IPS-18a (cell line): ENCODE results near the gene PLD1.

Source experiments
- H3K27ac ChIP-seq: one replicate; pipeline ENCODE4 v1.5.1; 2013; ENCODE audit warnings: low read length
- H3K27me3 ChIP-seq: one replicate; pipeline ENCODE4 v1.6.1; 2013; ENCODE audit warnings: mild to moderate bottlenecking, low read length; ENCODE audit not compliant: control insufficient read depth, insufficient read depth
- H3K36me3 ChIP-seq: one replicate; pipeline ENCODE4 v1.6.1; 2013; ENCODE audit warnings: low read depth, low read length; ENCODE audit not compliant: control insufficient read depth
- H3K4me1 ChIP-seq: one replicate; pipeline ENCODE4 v1.6.1; 2013; ENCODE audit warnings: low read depth, low read length; ENCODE audit not compliant: control insufficient read depth
- H3K4me3 ChIP-seq: one replicate; pipeline ENCODE4 v1.5.1; 2013; ENCODE audit warnings: low read length
- H3K9ac ChIP-seq: one replicate; pipeline ENCODE4 v1.6.1; 2013; ENCODE audit warnings: mild to moderate bottlenecking, low read length, moderate library complexity
- H3K9me3 ChIP-seq: one replicate; pipeline ENCODE4 v1.6.1; 2013; ENCODE audit warnings: low read depth, low read length; ENCODE audit not compliant: control insufficient read depth

The PLD1 gene

DNA sequence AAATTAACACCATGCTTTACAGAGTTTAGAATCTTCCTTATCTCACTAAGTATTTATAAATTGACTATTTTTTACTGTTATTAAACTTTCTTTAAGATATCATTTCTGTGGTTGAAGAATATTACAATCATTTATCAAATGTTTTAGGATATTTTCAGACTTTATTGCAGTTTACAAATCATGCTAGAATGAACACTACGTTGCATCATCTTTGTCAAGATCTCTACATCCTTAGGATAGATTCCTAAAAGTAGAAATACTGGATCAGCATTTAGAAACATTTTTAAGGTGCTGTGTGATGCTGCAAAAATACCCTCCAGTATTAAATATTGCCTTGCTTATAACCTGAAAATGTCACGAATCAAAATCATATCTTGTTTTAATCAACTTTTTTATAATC is 2.5 kb upstream of the PLD1 start:
- H3K4me1 ChIP-seq = no peaks in the 10 kb centered on the region
- H3K9ac ChIP-seq = no peak overlapping the region
- peaks cover 37% of the 10 kb centered on the region for H3K27me3 ChIP-seq
- H3K9me3 ChIP-seq = no peaks in the 10 kb centered on the region
- H3K36me3 ChIP-seq = no peaks in the 10 kb centered on the region
- no peak overlapping the region for H3K4me3 ChIP-seq
- no peak overlapping the region for H3K27ac ChIP-seq

DNA sequence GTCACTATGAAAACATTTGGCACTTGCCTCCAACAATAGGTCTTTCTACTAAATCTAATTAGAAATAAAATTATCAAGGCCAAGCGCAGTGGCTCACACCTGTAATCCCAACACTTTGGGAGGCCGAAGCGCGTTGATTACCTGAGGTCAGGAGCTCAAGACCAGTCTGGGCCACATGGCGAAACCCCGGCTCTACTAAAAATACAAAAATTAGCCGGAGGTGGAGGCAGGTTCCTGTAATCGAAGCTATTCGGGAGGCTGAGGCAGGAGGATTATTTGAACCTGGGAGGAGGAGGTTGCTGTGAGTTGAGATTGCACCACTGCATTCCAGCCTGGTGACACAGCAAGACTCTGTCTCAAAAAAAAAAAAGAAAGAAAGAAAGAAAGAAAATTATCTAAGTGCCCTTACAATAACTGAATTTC is 1.6 kb upstream of the PLD1 start:
- H3K9me3 ChIP-seq = no peaks in the 10 kb centered on the region
- H3K4me1 ChIP-seq = no peaks in the 10 kb centered on the region
- no peak overlapping the region for H3K9ac ChIP-seq
- no peaks in the 10 kb centered on the region for H3K36me3 ChIP-seq
- peaks cover 37% of the 10 kb centered on the region for H3K27me3 ChIP-seq
- H3K27ac ChIP-seq = no peak overlapping the region
- H3K4me3 ChIP-seq = no peak overlapping the region

DNA sequence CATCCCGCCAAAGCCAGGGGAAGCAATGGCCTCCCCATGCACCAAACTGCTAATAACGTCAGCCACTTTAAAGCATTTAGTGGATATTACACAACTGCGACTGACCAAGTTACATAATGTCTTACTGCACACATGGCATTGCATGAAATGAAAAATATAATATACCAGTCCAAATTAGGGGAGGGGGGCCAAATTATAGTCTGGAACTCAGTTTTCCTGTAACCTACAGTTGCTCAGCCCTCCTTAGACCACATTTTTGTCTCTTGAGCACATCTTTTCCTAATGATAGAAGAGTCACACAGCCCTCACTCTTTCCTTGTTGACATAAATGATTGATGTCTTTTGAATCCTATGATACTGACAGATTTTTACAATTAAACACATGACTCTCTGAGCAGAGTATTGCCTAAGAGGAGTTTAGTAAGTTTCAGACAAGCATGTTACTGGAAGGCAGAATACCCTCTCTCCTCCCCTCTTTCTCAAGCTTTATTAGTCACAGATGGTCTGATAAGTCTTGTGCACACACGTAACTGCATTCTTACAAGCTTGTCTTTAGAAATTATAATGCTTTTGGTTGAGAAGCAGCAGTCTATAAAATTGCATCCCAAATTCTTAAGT is 1.1 kb upstream of the PLD1 start:
- peaks cover 37% of the 10 kb centered on the region for H3K27me3 ChIP-seq
- no peak overlapping the region for H3K4me3 ChIP-seq
- H3K36me3 ChIP-seq = no peaks in the 10 kb centered on the region
- no peak overlapping the region for H3K27ac ChIP-seq
- no peaks in the 10 kb centered on the region for H3K9me3 ChIP-seq
- no peak overlapping the region for H3K9ac ChIP-seq
- H3K4me1 ChIP-seq = no peaks in the 10 kb centered on the region

DNA sequence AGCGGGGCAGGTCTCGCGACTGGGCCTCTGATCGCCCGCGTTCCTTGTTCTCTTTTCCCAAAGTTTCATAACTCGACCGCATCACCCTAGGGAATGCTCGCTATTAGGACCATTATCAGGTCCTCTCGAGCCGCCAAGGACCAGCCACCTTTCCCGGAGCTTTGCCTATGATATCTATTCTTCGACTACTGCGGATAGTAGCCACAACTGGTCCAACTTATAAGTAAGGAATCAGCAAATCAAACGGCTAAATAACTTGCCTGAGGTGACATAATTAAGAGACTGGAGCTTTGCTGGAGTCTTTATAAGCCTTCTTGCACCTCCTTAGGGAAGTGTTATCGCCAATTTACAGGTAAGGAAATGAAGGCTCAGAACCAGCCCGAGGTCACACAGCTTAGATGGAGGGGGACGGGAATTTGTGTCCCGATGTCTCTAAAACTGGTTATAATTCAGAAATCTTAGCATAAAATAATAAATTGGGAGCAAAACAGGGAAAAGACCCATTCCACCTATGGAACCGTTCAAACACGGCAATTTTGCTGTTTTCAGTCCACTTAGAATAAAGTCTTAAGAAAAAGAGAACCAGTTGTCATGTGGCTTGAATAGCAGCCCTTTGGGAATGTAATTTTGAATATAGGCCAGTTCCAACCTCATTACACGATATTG is 479 bp upstream of the PLD1 start:
- Histone ChIP-seq H3K9me3 (no peaks in the 10 kb centered on the region), H3K9ac (no peak overlapping the region), H3K27me3 (peaks cover 37% of the 10 kb centered on the region), H3K4me3 (peak overlapping the region; percentile 68), H3K27ac (no peak overlapping the region), H3K4me1 (no peaks in the 10 kb centered on the region), H3K36me3 (no peaks in the 10 kb centered on the region)

DNA sequence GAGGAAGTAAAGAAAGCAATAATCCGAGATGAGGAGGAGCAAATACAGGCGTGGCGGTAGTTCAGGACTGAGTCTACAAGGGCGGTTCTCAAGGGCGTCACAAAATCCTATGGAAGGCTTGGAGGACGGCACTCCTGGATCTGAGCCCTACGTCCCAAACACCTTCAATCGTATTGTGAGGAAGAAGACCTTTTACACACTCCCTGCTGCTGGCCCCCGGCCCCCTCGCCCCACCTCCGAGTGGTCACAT is 747 bp downstream of the PLD1 start:
- no peaks in the 10 kb centered on the region for H3K4me1 ChIP-seq
- H3K4me3 ChIP-seq = peak overlapping the region; percentile 68
- H3K9me3 ChIP-seq = no peaks in the 10 kb centered on the region
- H3K9ac ChIP-seq = no peak overlapping the region
- no peaks in the 10 kb centered on the region for H3K36me3 ChIP-seq
- H3K27me3 ChIP-seq = peaks cover 37% of the 10 kb centered on the region
- H3K27ac ChIP-seq = no peak overlapping the region

DNA sequence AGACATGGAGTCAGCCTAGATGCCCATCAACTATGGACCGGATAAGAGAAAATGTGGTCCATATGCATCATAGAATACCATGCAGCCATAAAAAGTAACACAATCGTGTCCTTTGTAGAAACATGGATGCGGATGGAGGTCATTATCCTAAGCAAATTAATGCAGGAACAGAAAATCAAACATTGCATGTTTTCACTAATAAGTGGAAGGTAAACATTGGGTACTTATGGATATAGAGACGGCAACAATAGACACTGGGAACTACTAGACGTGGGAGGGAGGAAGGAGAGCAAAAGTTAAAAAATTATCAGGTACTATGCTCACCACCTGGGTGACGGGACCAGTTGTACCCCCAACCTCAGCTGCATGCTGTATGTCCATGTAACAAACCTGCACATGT is 2.5 kb downstream of the PLD1 start:
- Histone ChIP-seq H3K9ac (no peak overlapping the region), H3K4me1 (no peaks in the 10 kb centered on the region)

DNA sequence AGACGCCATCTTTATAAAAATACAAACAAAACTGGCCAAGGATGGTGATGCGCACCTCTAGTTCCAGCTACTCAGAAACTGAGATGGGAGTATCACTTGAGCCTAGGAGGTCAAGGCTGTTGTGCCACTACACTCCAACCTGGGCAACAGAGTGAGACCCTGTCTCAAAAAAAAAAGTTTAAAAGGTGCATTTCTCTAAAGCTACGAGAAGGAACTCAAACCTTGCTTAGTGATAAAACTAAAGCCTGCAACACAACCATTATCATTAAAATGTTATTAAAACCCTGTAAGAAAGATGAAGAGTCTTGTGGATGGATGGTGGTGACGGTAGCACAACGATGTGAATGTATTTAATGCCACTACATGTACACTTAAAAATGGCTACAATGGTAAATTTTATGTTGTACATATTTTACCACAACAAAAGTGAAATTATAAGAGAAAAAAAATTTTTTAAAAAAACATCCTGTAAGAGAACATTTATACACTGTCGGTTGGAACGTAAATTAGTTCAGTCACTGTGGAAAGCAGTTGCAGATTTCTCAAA is 3.1 kb downstream of the PLD1 start:
- no peak overlapping the region for H3K4me3 ChIP-seq
- no peak overlapping the region for H3K9ac ChIP-seq
- H3K27me3 ChIP-seq = peaks cover 37% of the 10 kb centered on the region
- no peaks in the 10 kb centered on the region for H3K4me1 ChIP-seq
- no peak overlapping the region for H3K27ac ChIP-seq
- no peaks in the 10 kb centered on the region for H3K9me3 ChIP-seq
- no peaks in the 10 kb centered on the region for H3K36me3 ChIP-seq

More for the DNA sequence above, 2.5 kb downstream of the PLD1 start:
- Histone ChIP-seq H3K4me3 (no peak overlapping the region), H3K36me3 (no peaks in the 10 kb centered on the region), H3K27ac (no peak overlapping the region), H3K9me3 (no peaks in the 10 kb centered on the region), H3K27me3 (peaks cover 37% of the 10 kb centered on the region)

DNA sequence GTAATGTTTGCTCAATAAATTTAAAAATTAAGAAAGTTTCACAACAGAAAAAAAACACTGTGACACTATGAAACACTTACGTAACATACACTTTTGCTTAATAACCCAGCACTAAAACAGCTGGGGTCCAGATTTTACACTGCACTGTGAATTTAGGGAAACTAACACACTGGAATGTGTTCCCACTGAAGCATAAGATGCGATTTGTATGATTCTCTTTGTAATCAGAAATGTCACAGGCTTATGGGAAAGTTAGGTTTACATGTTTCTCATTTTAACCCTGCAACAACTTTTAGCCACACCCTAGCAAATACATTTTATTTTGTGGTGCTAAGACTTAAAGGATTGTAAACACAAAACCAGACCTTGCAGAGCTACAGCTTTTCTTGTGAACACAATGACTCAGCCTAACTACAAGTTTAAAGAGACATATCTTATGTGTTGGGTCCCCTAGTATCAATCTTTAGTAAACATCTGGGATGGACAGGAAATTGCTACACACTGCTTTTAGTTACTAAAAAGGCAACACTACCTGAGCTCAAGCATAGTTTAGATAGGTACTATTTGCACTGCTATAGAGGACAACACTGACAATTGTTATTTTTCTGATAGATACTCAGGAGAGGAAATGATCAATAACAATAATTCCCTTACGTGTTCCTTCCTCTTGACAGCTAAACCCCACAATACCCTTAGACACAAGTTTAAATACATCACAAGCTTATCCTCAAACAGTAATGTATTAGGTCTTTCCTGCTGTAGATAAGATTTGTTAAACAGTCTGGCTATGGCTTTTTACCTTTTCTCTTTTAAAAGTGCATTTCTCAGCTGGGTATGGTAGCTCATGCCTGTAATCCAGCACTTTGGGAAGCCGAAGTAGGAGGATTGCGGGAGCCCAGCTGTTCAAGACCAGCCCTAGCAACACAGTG is 3.8 kb downstream of the PLD1 start:
- Histone ChIP-seq H3K4me1 (no peaks in the 10 kb centered on the region), H3K9me3 (no peaks in the 10 kb centered on the region), H3K27ac (no peak overlapping the region), H3K36me3 (no peaks in the 10 kb centered on the region), H3K9ac (no peak overlapping the region), H3K27me3 (peaks cover 29% of the 10 kb centered on the region), H3K4me3 (no peak overlapping the region)

DNA sequence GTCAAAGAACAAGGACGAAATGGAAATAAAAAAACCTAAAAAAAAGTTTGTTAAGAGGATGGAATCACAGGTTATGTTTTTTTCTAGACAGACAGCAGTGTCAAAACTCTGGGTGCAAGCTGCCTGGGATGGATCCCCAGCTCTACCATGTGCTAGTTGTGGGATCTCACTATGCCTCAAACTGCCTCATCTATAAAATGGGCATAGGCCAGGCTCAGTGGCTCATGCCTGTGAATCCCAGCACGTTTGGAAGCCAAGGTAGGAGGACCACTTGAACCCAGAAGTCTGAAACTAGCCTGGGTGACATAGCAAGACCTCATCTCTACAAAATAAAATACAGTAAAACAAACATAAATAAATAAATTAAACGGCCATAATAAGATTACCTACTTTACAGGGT is 4.6 kb downstream of the PLD1 start:
- H3K9ac ChIP-seq = no peak overlapping the region
- no peaks in the 10 kb centered on the region for H3K4me1 ChIP-seq
- H3K9me3 ChIP-seq = no peaks in the 10 kb centered on the region
- no peak overlapping the region for H3K4me3 ChIP-seq
- H3K36me3 ChIP-seq = no peaks in the 10 kb centered on the region
- H3K27me3 ChIP-seq = peaks cover 21% of the 10 kb centered on the region
- no peak overlapping the region for H3K27ac ChIP-seq

DNA sequence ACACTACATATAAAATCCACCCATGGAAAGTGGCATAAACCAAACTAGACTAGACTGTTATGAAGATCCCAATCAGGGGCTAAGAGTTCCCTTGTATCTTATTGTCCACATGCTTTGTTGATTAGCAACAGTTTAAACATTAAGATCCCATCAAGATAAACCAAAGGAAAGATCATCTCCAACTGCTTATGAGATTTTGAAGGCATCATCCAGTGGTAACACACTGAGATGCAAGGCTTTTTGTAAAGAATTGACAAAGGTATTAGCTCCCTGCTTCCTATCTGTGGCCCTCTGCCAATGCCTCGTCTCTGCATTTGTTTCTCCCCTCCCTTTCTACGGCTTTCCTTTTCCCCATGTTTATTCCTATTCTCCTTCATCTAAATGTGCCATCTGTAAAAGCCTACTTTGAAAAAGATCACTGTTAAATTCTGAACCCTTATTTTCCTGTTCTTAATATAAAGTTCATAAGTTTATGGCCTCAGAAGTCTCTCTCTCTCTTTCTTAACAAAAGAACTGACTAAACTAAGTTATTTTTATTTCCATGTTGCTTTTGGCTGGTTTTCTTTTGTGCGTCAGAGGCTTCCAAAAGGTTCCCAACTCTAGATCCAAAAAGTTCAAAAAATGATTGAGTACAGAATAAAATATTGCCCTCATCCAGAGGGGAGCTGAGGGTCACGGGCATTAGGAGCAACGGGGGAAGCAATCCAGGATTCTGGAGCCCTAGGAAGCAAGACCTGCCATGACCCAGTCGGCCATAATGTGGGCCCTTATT is 5.5 kb downstream of the PLD1 start:
- Histone ChIP-seq H3K4me3 (no peak overlapping the region), H3K9me3 (no peaks in the 10 kb centered on the region), H3K36me3 (no peaks in the 10 kb centered on the region), H3K27me3 (peaks cover 13% of the 10 kb centered on the region), H3K4me1 (no peaks in the 10 kb centered on the region), H3K27ac (no peak overlapping the region), H3K9ac (no peak overlapping the region)

DNA sequence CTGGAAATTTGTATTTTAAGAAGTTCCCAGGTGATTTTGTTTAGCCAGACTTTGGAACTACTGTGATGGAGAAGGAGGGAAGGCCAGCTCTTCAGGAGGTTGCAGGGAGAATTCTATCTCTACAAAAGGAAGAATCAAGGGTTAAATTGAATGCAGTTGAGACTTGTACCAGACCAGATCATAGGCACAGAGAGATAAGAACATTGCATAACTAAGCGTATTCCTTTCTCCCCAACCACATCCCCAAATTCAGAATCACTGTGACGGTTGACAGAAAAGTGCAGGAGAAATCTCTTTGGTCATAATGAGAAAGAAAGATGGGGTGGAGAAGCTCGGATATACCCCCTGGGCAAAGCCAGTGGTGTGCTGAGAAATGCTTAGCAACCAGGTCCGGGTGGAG is 7.2 kb downstream of the PLD1 start:
- Histone ChIP-seq H3K27me3 (no peaks in the 10 kb centered on the region), H3K4me1 (peaks cover 3% of the 10 kb centered on the region), H3K36me3 (no peaks in the 10 kb centered on the region), H3K4me3 (no peak overlapping the region), H3K27ac (no peak overlapping the region), H3K9ac (no peak overlapping the region), H3K9me3 (no peaks in the 10 kb centered on the region)
